Measurements from ENCODE around the gene TMED1.

- no peak for TF ChIP-seq CTCF (conservative IDR thresholded peaks at IDR 0.05; ENCODE audit: low read depth, low read length)
- TF ChIP-seq FOS (IDR thresholded peaks at IDR 0.05; ENCODE audit: low read depth, low read length), result no peak
- TF ChIP-seq USF2 (IDR thresholded peaks at IDR 0.05; ENCODE audit: low read depth, low read length), result no peak
- no peak for TF ChIP-seq POLR2A (IDR thresholded peaks at IDR 0.05; ENCODE audit: low read depth, low read length)
- TF ChIP-seq MAZ (IDR thresholded peaks at IDR 0.05; ENCODE audit: borderline replicate concordance, low read depth, low read length), result no peak
- TF ChIP-seq RAD21 (IDR thresholded peaks at IDR 0.05; ENCODE audit: low read length), result no peak
Observed at GRCh38 chr19:10812196-10812595, 23.8 kb downstream of the TMED1 start.
